IMR-90 (cell line): ENCODE data around the gene ATP1A1. TPM values are rescaled to one million over a fixed set of nuclear protein-coding genes. Genes with fewer than 3 reads are reported as not detected.

Source experiments
- ATAC-seq: fragments of 200-7000 bp; cut with Tn5 transposase; 2 replicates; pipeline ENCODE4 v1.9.1; 2020; ENCODE audit warnings: low read depth, mild to moderate bottlenecking, moderate library complexity
- BruUV-seq: library from RNA; stranded (reverse); fragments of 400-500 nt; replicated peaks from 2 replicates; lab custom pipeline; 2021; lab: Mats Ljungman, UMichigan
- CTCF ChIA-PET: fragments of 300-600 bp; formaldehyde crosslinking; extraction: SDS; loops from one replicate; lab custom pipeline; 2021; ENCODE audit warnings: antibody characterized with exemption; lab: Yijun Ruan, JAX
- POLR2A ChIA-PET: fragments of 300-600 bp; sonication (Branson Sonifier 250); formaldehyde crosslinking; loops from one replicate; lab custom pipeline; 2022; ENCODE audit warnings: antibody characterized with exemption; ENCODE audit not compliant: unreplicated experiment; lab: Charles Lee
- DNase-seq: peaks from one replicate; pipeline ENCODE4 v3.0.0; 2013
- H2AFZ ChIP-seq: replicated peaks from 2 replicates; pipeline ENCODE3; 2013; ENCODE audit warnings: low read length, mild to moderate bottlenecking; ENCODE audit not compliant: poor library complexity
- H2AK5ac ChIP-seq: 2 replicates; pipeline ENCODE4 v1.6.1; 2013; ENCODE audit warnings: low read depth, low read length, inconsistent platforms
- H2AK9ac ChIP-seq: replicated peaks from 2 replicates; pipeline ENCODE3; 2013; ENCODE audit warnings: mild to moderate bottlenecking, low read depth, low read length, moderate library complexity; ENCODE audit not compliant: poor library complexity
- H2BK120ac ChIP-seq: 2 replicates; pipeline ENCODE4 v1.6.1; 2013; ENCODE audit warnings: low read depth, low read length, inconsistent platforms
- H2BK15ac ChIP-seq: 3 replicates; pipeline ENCODE4 v1.6.1; 2013; ENCODE audit warnings: low read depth, low read length, inconsistent platforms
- H2BK20ac ChIP-seq: 2 replicates; pipeline ENCODE4 v1.6.1; 2013; ENCODE audit warnings: low read depth, mild to moderate bottlenecking, inconsistent platforms, low read length, moderate library complexity
- H2BK5ac ChIP-seq: 2 replicates; pipeline ENCODE4 v1.6.1; 2013; ENCODE audit warnings: mild to moderate bottlenecking, low read depth, low read length, inconsistent platforms; ENCODE audit not compliant: poor library complexity, severe bottlenecking
- H3K14ac ChIP-seq: replicated peaks from 2 replicates; pipeline ENCODE4 v1.6.1; 2013; ENCODE audit warnings: low read depth, low read length, inconsistent platforms
- H3K18ac ChIP-seq: 2 replicates; pipeline ENCODE4 v1.6.1; 2013; ENCODE audit warnings: low read depth, low read length, control low read depth
- H3K23ac ChIP-seq: 2 replicates; pipeline ENCODE4 v1.6.1; 2013; ENCODE audit warnings: low read depth, low read length, inconsistent platforms
- H3K27ac ChIP-seq: 2 replicates; pipeline ENCODE4 v1.5.1; 2013; ENCODE audit warnings: mild to moderate bottlenecking, control low read depth, low read length; ENCODE audit not compliant: insufficient read depth
- H3K27me3 ChIP-seq: 2 replicates; pipeline ENCODE4 v1.6.1; 2013; ENCODE audit warnings: low read length; ENCODE audit not compliant: control insufficient read depth, insufficient read depth
- H3K36me3 ChIP-seq: 2 replicates; pipeline ENCODE4 v1.6.1; 2013; ENCODE audit warnings: low read length, mixed read lengths; ENCODE audit not compliant: control insufficient read depth, insufficient read depth
- H3K4ac ChIP-seq: 2 replicates; pipeline ENCODE4 v1.6.1; 2013; ENCODE audit warnings: low read depth, low read length, inconsistent platforms
- H3K4me1 ChIP-seq: 2 replicates; pipeline ENCODE4 v1.6.1; 2013; ENCODE audit warnings: low read length, mixed read lengths; ENCODE audit not compliant: control insufficient read depth, insufficient read depth
- H3K4me2 ChIP-seq: 2 replicates; pipeline ENCODE4 v1.6.1; 2013; ENCODE audit warnings: low read depth, mild to moderate bottlenecking, control low read depth, low read length, moderate library complexity
- H3K4me3 ChIP-seq: 2 replicates; pipeline ENCODE4 v1.5.1; 2013; ENCODE audit warnings: low read depth, mild to moderate bottlenecking, control low read depth, low read length, moderate library complexity; ENCODE audit not compliant: insufficient read depth
- H3K56ac ChIP-seq: 2 replicates; pipeline ENCODE4 v1.6.1; 2013; ENCODE audit warnings: low read length, inconsistent platforms; ENCODE audit not compliant: insufficient read depth; ENCODE audit errors: extremely low read depth
- H3K79me1 ChIP-seq, 2 experiments: 2 replicates each; pipeline ENCODE4 v1.6.1; 2013; ENCODE audit warnings: low read length in 2 of 2, inconsistent platforms in 1 of 2, low read depth in 1 of 2
- H3K9ac ChIP-seq: 2 replicates; pipeline ENCODE4 v1.6.1; 2013; ENCODE audit warnings: low read depth, low read length, control low read depth
- H3K9me1 ChIP-seq: 2 replicates; pipeline ENCODE4 v1.6.1; 2013; ENCODE audit warnings: low read length, inconsistent platforms; ENCODE audit not compliant: insufficient read depth
- H3K9me3 ChIP-seq: 2 replicates; pipeline ENCODE4 v1.6.1; 2013; ENCODE audit warnings: low read length; ENCODE audit not compliant: control insufficient read depth, insufficient read depth
- H4K20me1 ChIP-seq: 2 replicates; pipeline ENCODE4 v1.6.1; 2013; ENCODE audit warnings: low read length, inconsistent platforms; ENCODE audit not compliant: insufficient read depth
- H4K5ac ChIP-seq: 2 replicates; pipeline ENCODE4 v1.6.1; 2013; ENCODE audit warnings: mild to moderate bottlenecking, low read depth, low read length, control low read depth
- H4K8ac ChIP-seq, 2 experiments: 2 replicates each; pipeline ENCODE4 v1.6.1; 2013; ENCODE audit warnings: low read depth in 2 of 2, low read length in 2 of 2, control low read depth in 1 of 2, inconsistent platforms in 1 of 2
- H4K91ac ChIP-seq: 2 replicates; pipeline ENCODE4 v1.6.1; 2013; ENCODE audit warnings: low read depth, low read length, inconsistent platforms; ENCODE audit not compliant: insufficient read depth
- USF2 ChIP-seq: fragments of 150-350 bp; IDR thresholded peaks from 2 replicates; pipeline ENCODE4 v1.6.1; 2017; ENCODE audit warnings: mild to moderate bottlenecking, antibody characterized with exemption, low read length, low read depth
- WGBS, 2 experiments: methylation state at CpG; one replicate each; pipeline versions ENCODE4 v1.1.5 to v1.1.7; 2013; ENCODE audit warnings: missing lambda C conversion rate in 2 of 2; ENCODE audit not compliant: insufficient read length in 1 of 2; ENCODE audit errors: extremely low coverage in 2 of 2; 5-methylcytosine and 5-hydroxymethylcytosine counted together
- dilution Hi-C: fragments of 300-500 bp; cut with HindIII; formaldehyde crosslinking; loops from one replicate; pipeline ENCODE4 v1.14.3; 2018; ENCODE audit warnings: low sequenced_read_pairs; ENCODE audit not compliant: unreplicated experiment
- in situ Hi-C: fragments of 300-500 bp; cut with MboI; formaldehyde crosslinking; loops from 3 replicates; pipeline ENCODE4 v1.14.3; 2019; ENCODE audit warnings: low sequenced_read_pairs, inconsistent platforms, mixed read lengths
- intact Hi-C: fragments of 100-400 bp; cut with micrococcal nuclease; formaldehyde crosslinking; loops from 2 replicates; pipeline ENCODE4 v1.10.0; 2022
- polyA plus RNA-seq, 3 experiments: library from polyadenylated mRNA; depleted of rRNA; stranded (reverse); fragments of >200 nt; gene quantifications; 2 replicates each; pipeline ENCODE4 v1.2.3, GENCODE V29; 2012; ENCODE audit warnings: low replicate concordance in 1 of 3
- total RNA-seq: library from RNA; depleted of rRNA; stranded (reverse); fragments of >200 nt; gene quantifications from 2 replicates; pipeline ENCODE4 v1.2.3, GENCODE V29; 2012

Gene ATP1A1
- total and polyA plus RNA-seq, 2 of the 4 experiments (the other 2 are of a cell fraction) = 116 to 125 TPM

DNA sequence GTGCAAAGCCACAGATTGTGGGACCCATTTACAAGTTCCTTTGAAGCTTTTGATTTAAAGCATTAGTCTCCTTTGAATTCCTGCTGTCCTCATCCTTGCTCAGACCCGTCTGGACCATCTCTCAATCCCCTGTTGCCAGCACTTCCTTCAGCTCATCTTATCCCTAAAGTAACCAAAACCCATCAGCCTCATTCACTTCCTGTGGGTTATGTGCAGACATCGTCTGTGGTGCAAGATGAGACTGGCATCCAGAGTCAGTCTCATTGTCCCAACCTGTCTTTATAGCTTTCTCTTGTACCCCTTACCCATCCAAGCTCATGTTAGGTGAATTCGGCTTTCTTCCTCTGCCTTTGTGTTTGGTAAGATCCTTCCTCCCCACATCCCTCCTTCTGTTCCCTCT is 29.3 kb downstream of the ATP1A1 start:
- no peaks in the 10 kb centered on the region for H3K79me1 ChIP-seq
- no peak overlapping the region for H2AFZ ChIP-seq
- H2BK120ac ChIP-seq = no peak overlapping the region
- H3K4me3 ChIP-seq = no peak overlapping the region
- H3K4ac ChIP-seq = no peak overlapping the region
- ChIA-PET POLR2A (no interaction called here), CTCF (no interaction called here)
- dilution Hi-C loops (no loop called here), intact Hi-C loops (no loop called here), in situ Hi-C loops (no loop called here)
- peaks cover 80% of the 10 kb centered on the region for H3K36me3 ChIP-seq
- H3K56ac ChIP-seq = no peak overlapping the region
- DNase-seq = no peak
- H3K4me1 ChIP-seq = no peaks in the 10 kb centered on the region
- H3K9me1 ChIP-seq = peaks cover 12% of the 10 kb centered on the region
- no peak overlapping the region for H2BK5ac ChIP-seq
- no peak for ATAC-seq
- no peak overlapping the region for H3K23ac ChIP-seq
- H3K14ac ChIP-seq = no peak overlapping the region
- no peak overlapping the region for H4K5ac ChIP-seq
- no peaks in the 10 kb centered on the region for H4K20me1 ChIP-seq
- no peak overlapping the region for H3K27ac ChIP-seq
- no peak overlapping the region for H3K9ac ChIP-seq
- H2BK15ac ChIP-seq = no peak overlapping the region
- H3K9me3 ChIP-seq = no peaks in the 10 kb centered on the region
- no peak overlapping the region for H3K18ac ChIP-seq
- no TSS peak for BruUV-seq
- no peak overlapping the region for H2AK9ac ChIP-seq
- H3K27me3 ChIP-seq = no peaks in the 10 kb centered on the region
- H4K91ac ChIP-seq = no peak overlapping the region
- H2AK5ac ChIP-seq = no peak overlapping the region
- no peak overlapping the region for H2BK20ac ChIP-seq
- WGBS, 2 experiments = 94% methylated on average over 2 of the region's 3 CpGs; no CpG with 5 or more reads in 1 of the 2 experiments
- TF ChIP-seq USF2 = no peak
- H4K8ac ChIP-seq = no peak overlapping the region
- no peak overlapping the region for H3K4me2 ChIP-seq
